ENCODE measurements around the gene MIGA2. TPM values are rescaled to one million over a fixed set of nuclear protein-coding genes. Genes with fewer than 3 reads are reported as not detected.

Gene MIGA2
- total and polyA plus RNA-seq, 7 donors: 8.4 to 18.1 (median 13.7) TPM

GRCh38 chr9:129075996-129076639, 39.7 kb downstream of the MIGA2 start:
- TF ChIP-seq CTCF (IDR thresholded peaks at IDR 0.05): no peak
- ATAC-seq: no peak

GRCh38 chr9:129076640-129077037, 40.2 kb downstream of the MIGA2 start:
- no peak for DNase-seq
- WGBS, 3 donors: 85 to 89% (median 87%) methylated on average over 11 of the region's 11 CpGs
- no peak overlapping the region for H3K4me3 ChIP-seq
- no peak for TF ChIP-seq CTCF (IDR thresholded peaks at IDR 0.05)
- H3K4me1 ChIP-seq: peaks cover under 1% of the 10 kb centered on the region
- H3K9me3 ChIP-seq: no peaks in the 10 kb centered on the region
- H3K36me3 ChIP-seq (ENCODE audit: insufficient read depth in 1 of 2, low read depth in 1 of 2): no peaks in the 10 kb centered on the region
- no peaks in the 10 kb centered on the region for H3K27me3 ChIP-seq (ENCODE audit: insufficient read depth in 3 of 3, low read length in 2 of 3)
- intact Hi-C loops (cut with DNase I): no loop called here
- ATAC-seq: no peak
- H3K27ac ChIP-seq: no peak overlapping the region

More at GRCh38 chr9:129075996-129076639, 39.7 kb downstream of the MIGA2 start:
- intact Hi-C loops (cut with DNase I): no loop called here
- Histone ChIP-seq H3K27me3 (ENCODE audit: insufficient read depth in 3 of 3, low read length in 2 of 3) (no peaks in the 10 kb centered on the region), H3K9me3 (no peaks in the 10 kb centered on the region), H3K27ac (no peak overlapping the region), H3K4me3 (no peak overlapping the region), H3K4me1 (no peaks in the 10 kb centered on the region), H3K36me3 (ENCODE audit: insufficient read depth in 1 of 2, low read depth in 1 of 2) (no peaks in the 10 kb centered on the region)
- 75 to 82% (median 75%) methylated on average over 13 to 16 of the region's 16 CpGs for WGBS, 3 donors
- DNase-seq: no peak

- intact Hi-C loops (cut with DNase I): no loop called here
- Histone ChIP-seq H3K27me3 (ENCODE audit: insufficient read depth in 3 of 3, low read length in 2 of 3) (no peaks in the 10 kb centered on the region), H3K9me3 (no peaks in the 10 kb centered on the region), H3K4me3 (no peak overlapping the region), H3K36me3 (ENCODE audit: insufficient read depth in 1 of 2, low read depth in 1 of 2) (no peaks in the 10 kb centered on the region), H3K4me1 (peaks cover 7% of the 10 kb centered on the region), H3K27ac (no peak overlapping the region)
- ATAC-seq (no peak), DNase-seq (no peak)
- TF ChIP-seq CTCF (IDR thresholded peaks at IDR 0.05): no peak
- WGBS, 3 donors: 86 to 89% (median 87%) methylated on average over 10 of the region's 10 CpGs
Observed at GRCh38 chr9:129077236-129077635, 40.8 kb downstream of the MIGA2 start.

- no peak for TF ChIP-seq CTCF (IDR thresholded peaks at IDR 0.05)
- no peak for DNase-seq
- H3K27me3 ChIP-seq (ENCODE audit: insufficient read depth in 3 of 3, low read length in 2 of 3): no peaks in the 10 kb centered on the region
- no peaks in the 10 kb centered on the region for H3K36me3 ChIP-seq (ENCODE audit: insufficient read depth in 1 of 2, low read depth in 1 of 2)
- H3K4me1 ChIP-seq: peaks cover 17% of the 10 kb centered on the region
- H3K27ac ChIP-seq: no peak overlapping the region
- WGBS, 3 donors: 82 to 89% (median 83%) methylated on average over 18 of the region's 18 CpGs
- no peaks in the 10 kb centered on the region for H3K9me3 ChIP-seq
- ATAC-seq: no peak
- no peak overlapping the region for H3K4me3 ChIP-seq
- intact Hi-C loops (cut with DNase I): no loop called here
Observed at GRCh38 chr9:129078691-129079503, 42.5 kb downstream of the MIGA2 start.
